GM18907 (cell line): ENCODE data around the gene AP2A2.
A peak's percentile ranks its signal among the peaks of the same experiment; 100 is the strongest.

ENCODE experiments used
- ATAC-seq: cut with Tn5 transposase; IDR thresholded peaks from one replicate; pipeline ENCODE4 v1.9.1; 2021; ENCODE audit warnings: mild to moderate bottlenecking, moderate library complexity; ENCODE audit not compliant: unreplicated experiment

AP2A2 gene

DNA sequence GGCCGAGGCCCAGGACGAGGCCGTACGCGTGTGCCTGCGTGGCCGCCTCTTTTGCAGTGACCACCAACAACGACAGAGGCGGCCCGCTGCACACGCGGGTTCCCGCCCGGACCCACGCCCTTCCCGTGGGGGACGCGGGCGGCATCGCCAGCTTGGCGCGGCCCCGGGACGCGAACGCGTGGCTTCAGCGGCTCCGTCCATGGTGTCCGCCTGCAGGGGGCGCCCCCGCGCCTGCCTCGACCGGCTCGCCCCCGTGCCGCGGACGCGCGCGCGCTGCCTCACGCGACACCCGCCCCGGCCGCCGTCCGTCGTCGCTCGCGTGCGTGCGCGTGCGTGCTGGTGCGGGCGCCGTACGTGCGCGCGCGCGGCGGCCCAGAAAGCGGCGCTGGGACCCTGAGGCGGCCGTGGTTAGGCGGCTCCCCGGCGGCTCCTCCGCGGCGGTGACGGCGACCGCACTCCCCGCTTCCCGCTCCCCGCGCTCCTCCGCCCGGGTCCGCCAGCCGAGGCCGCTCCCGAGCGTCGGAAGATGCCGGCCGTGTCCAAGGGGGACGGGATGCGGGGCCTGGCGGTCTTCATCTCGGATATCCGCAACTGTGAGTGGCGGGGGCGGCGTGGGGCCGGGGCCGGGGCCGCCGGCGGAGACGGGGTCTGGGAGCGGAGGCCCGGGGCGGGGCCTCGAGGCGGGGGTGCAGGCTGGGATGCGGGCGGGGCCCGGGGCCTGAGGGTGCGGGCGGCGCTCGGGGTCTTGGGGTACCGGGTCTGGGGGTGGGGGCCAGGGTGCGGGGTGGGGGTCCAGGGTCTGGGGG is at the start of gene AP2A2:
Gene AP2A2 (plus strand): TSS at position 375 of the 806 bp plus-strand sequence. CDS start 152 bp downstream, at position 527.
- ATAC-seq: peak; percentile 63

DNA sequence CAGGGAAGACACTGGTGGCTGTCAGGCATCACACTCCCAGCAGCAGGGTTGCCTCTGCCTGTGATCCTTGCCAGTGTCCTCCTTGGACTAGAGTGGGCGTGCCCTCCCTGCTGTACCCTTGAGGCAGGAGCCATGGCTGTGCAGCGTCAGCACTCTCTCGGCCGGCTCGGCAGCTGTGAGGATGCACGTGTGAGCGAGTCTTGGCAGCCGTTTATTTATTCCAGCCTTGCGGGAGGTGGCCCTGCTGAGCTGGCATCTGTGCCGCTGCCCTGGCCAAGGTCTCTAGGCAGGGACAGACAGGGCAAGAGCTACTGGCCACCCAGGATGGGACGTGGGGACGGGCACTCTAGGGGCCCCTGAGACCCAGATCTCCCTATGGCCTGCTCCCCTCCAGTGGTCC is 49.1 kb upstream of the AP2A2 start:
- ATAC-seq: no peak

DNA sequence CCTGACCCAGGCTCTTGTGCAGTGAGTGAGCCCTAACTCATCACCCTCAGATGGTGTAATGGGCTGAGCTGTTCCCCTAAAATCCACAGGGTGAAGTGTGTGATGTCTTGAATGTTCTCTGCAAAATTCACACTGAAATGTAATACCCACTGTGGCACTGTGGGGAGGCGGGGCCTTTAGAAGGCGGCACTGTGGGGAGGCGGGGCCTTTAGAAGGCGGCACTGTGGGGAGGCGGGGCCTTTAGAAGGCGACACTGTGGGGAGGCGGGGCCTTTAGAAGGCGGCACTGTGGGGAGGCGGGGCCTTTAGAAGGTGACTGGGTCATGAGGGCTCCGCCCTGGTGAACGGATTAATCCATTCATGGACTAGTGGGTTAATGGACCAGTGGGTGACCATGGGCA is 48.1 kb upstream of the AP2A2 start:
- no peak for ATAC-seq

- ATAC-seq: no peak
Measured at GRCh38 chr11:880447-880846, 45.2 kb upstream of the AP2A2 start.

DNA sequence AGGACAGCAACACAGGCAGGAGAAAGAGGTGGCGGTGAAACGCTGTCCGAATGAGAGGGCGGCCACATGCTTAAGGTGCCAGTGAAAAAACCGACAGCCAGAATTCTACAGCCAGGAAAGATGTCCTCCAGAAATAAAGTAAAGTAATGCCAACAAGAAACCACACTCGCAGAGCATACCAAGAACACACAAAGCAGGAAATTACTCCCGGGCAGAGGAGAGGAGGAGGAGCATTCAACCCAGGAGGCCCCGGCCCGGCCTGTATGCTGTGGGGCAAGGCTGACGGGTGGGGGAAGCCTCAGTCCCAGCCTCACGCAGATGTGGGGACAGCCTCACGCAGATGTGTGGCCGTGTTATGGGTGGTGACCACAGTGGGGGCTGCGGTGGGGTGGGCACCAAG is 43.1 kb upstream of the AP2A2 start:
- ATAC-seq: no peak

DNA sequence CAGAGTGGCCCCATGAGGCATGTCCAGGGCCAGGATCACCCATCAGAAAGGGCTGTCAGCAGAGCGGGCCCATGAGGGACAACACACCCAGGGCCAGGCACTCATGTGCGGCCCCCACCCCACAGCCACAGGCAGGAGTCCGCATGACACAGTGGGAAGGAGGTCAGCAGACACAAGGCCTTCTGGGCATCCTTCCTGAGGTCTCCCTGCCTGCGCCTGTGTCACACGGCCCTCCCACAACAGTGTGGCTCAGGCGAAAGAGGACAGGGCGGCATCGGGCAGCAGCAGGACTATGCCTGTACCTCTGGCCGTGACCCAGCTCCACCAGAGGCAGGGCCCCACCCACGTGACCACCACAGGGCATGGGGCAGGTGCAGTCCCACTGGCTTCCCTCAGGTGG is 42.1 kb upstream of the AP2A2 start:
- ATAC-seq: no peak

DNA sequence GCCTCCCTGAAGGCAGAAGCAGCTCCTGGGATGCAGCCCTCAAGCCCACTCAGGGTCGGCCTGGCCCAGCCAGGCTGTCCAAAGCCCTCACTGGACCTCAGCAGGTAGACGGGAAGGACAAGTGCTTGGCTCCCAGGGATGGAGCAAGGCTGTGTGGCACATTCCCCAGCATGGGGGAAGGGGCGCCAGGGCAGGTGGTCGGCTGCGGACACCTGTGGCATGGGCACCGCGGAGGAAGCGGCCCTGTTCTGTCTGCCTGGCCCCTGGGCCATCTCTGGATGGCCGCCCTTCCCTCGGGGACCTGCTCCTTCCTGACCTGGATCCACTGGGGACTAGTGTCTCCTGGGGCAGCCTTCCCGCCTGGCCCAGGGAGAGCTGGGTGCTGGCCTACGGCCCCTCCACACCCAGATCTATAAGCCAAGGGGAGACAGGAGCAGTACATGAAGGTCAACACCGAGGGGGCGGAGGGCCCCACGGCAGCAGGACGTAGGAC is 41.0 kb upstream of the AP2A2 start:
- ATAC-seq: no peak

DNA sequence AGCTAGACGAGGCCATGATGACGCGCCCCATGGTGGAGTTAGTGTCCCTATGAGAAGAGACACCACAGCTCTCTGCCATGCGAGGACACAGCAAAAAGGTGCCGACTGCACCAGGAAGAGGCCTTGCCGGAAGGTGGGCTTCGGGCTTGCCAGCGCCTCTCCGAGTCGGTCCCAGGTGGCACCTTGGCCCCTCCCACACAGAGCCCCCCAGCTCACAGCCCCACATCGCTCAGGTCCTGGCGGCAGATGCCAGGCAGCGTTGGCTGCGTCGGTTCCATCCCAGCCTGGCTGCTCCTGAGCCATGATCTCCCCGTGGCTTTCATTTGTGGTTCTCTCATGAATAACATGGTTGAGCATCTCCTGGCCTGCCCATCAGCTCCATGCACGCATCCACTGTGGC is 39.1 kb upstream of the AP2A2 start:
- no peak for ATAC-seq

DNA sequence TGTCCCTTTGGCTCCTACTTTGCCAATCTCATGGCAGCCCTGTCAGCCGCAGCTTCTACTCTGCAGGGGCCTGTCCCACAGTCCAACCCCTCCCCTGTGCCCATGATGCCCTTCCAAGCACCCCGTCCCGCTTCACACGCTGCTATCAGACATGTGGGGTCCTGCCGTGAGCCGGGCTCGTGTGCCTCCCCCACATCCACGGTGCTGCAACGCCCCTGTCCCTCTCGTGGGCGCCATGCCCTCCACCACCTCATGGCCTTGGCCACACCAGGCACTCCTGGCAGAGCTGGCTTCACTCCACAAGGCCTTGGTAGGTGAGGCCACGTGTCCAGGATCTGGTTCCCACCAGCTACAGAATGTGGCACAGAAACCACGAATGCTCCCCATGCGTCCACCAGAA is 38.1 kb upstream of the AP2A2 start:
- ATAC-seq: no peak

GRCh38 chr11:888310-889212 is 37.1 kb upstream of the AP2A2 start:
- no peak for ATAC-seq

DNA sequence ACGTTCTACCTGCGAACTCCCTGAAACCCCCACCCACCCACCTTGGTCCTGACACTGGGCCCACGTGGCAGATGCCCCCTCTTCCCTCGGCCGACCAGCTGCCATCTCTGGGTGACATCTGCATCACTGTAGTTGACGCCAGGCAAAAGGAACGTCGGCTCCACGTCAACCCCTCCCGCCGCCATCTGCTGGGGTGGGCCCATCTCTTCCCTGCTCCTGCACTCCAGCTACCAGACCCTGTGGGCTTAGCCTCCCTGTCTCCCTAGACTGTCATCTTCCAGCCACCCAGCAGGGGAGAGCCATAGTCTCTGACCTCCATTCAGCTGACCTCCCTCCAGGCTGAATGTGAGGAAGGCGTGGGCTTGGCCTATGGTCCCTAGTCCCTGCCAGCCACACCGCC is 36.4 kb upstream of the AP2A2 start:
- ATAC-seq: no peak

DNA sequence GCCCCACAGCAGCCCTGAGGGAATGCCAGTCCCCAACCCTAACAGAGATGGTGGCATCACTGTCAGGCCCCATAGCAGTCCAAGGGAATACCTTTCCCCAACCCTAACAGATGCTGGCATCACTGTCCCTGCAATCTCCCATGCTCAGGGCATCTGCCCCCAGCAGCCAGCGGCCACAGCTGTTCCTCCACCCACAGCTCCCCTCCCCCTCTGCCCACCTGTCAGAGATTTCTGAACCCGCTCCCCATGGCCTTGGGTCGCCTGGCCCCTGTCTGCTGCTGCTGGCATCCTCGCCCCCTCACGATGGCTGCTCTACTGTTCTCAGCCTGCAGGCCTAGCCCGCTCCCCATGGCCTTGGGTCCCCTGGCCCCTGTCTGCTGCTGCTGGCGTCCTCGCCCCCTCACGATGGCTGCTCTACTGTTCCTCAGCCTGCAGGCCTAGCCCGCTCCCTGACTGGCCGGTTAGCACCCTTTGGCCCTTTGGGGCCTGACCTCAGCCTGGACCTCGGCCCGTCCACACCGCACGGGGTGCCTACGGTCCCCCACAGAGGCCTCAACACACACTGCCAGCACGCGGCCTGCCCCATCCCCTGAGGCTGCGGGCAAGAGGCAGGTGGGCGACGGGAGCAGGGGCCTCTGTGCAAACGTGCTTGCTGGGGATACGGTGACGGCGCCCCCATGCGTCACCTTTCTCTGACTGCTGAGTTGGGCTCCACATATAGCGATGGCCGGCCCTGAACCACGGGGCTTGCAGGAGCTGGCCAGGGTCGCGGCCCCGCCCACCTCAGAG is 35.8 kb upstream of the AP2A2 start:
- no peak for ATAC-seq

DNA sequence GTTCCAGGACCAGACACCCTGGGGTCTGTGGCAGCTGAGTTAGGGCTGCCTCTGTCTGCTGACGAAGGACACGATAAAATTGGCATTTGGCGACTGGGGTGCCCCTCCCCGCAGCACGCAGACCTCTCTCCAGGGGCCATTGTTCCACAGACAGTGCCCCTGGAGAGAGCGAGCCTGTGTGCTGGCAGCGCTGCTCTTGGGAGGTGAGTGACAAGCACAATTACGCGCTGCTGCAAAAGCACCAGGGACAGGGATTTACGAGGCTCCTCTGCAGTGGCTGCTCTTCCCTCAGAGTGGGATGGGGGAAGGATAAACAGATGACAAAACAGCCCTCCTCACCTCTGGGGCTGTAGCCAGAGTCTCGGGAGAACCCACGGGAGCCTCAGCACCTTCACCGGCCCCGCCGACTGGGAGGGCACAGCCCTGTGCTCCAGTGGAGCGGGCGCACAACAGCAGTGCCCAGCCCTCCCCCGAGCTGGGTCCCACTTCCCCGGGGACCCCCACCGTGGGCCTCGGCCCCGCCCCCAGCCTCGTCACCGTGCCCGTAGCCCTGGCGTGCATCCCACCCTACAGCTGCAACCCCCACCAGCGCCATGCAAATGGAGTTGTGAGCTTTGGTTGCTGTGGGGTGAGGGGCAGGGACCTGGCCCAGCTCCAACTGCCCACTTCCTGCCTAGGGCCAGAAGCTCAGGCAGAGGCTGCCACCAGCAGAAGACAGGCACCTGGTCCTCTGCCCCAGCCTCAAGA is 34.7 kb upstream of the AP2A2 start:
- no peak for ATAC-seq

GRCh38 chr11:893008-893654 is 32.5 kb upstream of the AP2A2 start:
- ATAC-seq: no peak

- no peak for ATAC-seq
Measured at GRCh38 chr11:894575-895201, 31.0 kb upstream of the AP2A2 start.

DNA sequence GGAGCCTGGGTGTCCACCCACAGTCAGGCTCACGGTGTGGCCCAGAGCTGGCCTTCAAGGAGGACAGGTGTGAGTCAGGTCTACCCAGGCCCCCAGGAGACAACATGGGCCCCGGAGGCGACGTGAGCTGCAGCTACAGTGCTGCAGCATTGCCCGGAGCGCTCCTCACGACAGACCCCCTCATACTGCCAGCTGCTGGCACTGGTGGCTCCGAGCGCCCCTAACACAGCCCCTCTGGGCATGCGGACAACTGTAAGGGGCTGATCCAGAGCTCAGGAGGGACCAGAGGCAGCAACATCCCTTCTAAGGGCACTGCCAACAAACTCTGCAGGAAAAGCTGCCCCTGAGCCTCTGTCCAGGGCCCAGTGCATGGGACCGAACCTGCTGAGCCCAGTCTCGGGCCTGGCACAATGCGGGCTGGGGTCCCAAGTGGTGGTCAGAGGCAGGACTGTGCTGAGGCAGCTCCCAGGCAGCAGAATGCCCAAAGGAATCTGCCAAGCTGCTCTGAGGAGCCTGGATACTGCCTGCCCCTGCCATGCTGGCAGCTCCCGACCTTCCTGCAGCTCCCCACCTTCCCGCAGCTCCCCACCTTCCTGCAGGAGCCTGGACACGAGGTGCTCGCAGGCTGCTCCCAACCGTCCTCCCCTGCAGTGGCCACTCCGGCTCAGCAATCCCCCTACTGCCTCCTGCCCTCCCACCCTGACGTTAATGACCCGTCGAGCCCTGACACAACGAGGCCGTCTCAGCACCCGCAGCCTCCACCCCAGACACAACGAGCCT is 30.1 kb upstream of the AP2A2 start:
- no peak for ATAC-seq

DNA sequence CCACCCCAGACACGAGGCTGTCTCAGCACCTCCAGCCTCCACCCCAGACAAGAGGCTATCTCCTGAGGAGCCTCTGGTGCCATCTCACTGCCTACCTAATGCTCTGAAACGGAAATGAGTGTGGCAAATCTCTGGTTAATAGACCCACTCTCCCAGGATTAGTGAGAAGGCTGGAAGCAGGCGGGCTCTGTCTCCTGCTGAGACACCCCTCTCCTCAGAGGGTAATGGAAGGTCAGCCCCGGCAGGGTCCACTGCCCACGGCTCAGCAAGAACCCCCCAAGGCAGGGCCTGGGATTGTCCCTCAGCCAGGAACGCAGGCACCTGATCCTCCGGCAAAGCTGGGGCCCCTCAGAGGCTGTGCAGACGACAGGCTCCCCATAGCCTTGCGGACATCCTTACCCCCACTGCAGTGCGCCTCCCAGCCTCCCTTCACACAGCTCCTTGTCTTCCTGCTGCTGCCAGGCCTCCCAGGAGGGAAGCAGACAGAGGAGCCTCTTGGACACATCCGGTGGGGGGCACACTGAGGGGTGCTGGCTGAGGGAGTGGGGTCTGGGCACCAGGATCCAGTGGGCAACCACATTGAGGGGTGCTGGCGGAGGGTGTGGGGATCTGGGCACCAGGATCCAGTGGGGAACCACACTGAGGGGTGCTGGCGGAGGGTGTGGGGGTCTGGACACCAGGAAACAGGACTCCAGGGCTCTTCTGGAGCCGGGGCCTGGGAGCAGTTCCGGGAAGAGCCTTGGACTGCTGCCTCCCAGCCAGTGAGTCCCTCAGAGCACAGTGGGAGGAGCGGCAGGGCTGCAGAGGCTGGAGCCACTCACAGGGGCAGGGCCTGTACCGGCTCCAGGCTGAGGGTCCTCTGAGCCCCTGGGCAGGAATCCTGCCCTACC is 28.2 kb upstream of the AP2A2 start:
- no peak for ATAC-seq

- no peak for ATAC-seq
Measured at GRCh38 chr11:898143-898511, 27.5 kb upstream of the AP2A2 start.
